ENCODE results near the gene HIGD1A.
"Not testable (repeated sequence)": the region's sequence is repeated elsewhere in the genome, so short reads cannot be mapped to it uniquely, and the experiment has no call there.

The HIGD1A gene

DNA sequence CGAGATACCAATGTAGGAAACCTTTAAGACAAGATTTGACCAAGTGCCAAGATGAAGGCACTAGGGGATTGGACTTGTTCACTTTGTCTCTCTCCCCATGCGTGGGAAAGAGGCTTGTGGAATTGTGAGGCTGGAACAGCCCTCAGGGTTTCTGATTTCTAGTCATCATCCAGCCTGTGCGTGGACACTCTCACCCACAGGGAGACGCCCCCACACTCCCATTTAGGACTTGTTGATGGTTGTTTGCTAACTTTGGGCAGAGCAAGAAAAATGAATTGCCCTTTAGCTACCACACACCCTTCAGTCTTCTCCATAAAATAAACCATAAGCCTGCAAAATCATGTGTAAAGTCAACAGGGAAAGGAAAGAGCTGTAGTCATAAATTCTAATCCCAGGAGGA, 23.4 kb upstream of the HIGD1A start:
- DNase-seq: no peak

GRCh38 chr3:42827023-42827422, 22.7 kb upstream of the HIGD1A start:
- DNase-seq: no peak

DNA sequence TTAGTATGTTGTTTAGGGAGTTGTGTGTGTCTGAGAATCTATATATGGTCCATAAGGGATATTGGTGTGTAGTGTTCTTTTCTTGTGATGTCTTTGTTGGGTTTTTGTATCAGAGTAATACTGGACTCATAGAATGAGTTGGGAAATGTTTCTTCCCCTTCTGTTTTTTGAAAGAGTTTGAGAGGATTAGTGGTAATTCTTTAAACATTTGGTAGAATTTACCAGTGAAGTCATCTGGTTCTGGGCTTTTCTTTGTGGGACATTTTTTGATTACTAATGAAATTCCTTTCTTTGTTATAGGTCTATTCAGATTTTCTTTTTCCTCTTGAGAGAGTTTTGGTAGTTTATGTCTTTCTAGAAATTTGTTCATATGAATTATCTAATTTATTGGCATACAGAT, 21.9 kb upstream of the HIGD1A start:
- DNase-seq: no peak

DNA sequence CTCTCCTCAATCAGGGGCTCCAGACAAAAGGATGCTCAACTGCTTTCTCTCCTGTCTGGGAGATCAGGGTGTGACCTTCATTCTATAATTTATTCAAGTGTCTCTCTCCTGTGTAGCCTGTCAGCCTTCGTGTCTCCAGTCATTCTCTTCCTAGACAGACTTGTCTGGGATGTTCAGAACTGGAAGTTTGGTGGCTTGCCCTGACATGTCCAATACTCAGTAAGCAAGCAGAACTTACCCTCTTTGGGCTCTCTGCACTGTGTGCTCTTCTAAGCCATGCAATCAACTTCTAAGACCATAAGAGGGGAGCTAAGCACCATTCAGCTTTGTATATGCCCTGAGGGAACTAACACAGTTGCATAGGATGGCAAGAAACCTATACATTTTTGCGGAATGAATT, 19.1 kb upstream of the HIGD1A start:
- no peak for DNase-seq

GRCh38 chr3:42822828-42823227, 18.5 kb upstream of the HIGD1A start:
- no peak for DNase-seq

DNA sequence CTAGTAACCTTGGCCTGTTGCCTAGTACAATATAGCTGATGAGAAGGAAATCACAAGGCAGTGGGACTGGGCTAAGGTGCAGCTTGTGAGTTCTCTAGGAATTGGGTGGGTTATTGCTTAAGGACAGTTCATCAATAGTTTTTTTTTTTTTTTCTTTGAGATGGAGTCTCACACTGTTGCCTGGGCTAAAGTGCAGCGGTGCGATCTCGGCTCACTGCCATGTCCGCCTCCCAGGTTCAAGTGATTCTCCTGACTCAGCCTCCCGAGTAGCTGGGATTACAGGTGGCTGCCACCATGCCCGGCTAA, 16.4 kb upstream of the HIGD1A start:
- DNase-seq: no peak

- DNase-seq: no peak
Observed at GRCh38 chr3:42819351-42819965, 15.2 kb upstream of the HIGD1A start.

DNA sequence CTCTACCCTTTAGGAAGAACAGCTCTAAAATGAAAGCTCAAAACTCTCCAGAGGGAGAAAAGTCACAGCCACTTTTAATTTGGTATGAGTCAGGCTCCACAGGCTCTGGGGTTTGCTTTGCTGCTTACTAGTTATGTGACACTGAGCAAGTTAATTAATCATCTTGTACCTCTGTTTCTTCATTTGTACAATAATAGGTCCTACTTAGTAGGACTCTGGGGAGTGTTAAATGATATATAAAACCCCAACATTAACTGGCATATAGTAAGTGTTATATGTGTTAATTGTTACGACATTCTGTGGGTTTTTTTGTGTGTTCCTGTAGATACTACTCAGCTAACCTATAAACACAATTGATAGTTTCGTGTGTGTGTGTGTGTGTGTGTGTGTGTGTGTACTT, 11.5 kb upstream of the HIGD1A start:
- DNase-seq: no peak

DNA sequence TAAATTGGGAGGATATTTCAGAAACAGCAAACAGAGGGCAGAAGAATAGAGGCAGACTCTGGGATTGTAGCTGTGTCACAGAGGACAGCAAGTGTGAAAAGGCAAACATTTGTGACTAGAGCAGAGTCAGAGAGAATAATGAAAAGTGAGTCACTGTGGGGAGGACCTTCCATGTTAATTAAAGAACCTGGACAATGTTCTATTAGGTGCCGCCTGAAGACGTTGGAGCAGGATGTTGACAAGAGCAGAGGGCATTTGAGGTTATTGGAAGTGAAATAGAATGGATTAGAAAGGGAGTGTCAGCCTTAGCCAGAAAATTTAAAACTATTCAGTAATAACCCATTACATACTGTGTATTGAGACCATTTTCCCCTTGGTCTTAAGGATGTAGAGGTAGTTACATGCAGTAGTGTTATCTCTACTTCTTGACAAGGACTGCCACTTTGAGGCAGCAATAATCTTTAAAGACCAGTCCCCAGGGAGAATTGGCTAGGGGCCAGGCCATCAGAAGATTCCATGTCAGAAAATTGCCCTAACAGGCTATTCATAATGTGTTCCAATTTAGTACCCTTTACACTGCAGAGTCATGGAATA, 10.7 kb upstream of the HIGD1A start:
- DNase-seq: no peak

DNA sequence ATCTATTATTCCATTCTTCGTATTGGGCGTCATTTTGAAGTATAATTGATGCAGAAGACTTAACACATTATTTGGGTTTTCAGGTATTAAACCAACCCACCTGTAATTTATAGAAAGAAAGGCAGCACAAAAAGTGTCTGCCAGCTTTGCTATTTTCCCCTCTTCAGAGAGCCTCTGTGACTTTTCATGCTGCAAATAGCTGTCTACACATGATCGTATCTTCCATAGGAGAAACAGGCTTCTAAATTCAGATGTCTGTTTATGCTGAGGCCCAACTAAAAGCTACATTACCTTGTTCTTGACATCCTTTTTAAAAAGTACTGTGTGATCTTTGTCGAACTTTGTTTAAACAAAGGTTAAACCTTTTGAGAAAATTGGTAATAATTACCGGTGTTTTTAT, 10.0 kb upstream of the HIGD1A start:
- no peak for DNase-seq

DNA sequence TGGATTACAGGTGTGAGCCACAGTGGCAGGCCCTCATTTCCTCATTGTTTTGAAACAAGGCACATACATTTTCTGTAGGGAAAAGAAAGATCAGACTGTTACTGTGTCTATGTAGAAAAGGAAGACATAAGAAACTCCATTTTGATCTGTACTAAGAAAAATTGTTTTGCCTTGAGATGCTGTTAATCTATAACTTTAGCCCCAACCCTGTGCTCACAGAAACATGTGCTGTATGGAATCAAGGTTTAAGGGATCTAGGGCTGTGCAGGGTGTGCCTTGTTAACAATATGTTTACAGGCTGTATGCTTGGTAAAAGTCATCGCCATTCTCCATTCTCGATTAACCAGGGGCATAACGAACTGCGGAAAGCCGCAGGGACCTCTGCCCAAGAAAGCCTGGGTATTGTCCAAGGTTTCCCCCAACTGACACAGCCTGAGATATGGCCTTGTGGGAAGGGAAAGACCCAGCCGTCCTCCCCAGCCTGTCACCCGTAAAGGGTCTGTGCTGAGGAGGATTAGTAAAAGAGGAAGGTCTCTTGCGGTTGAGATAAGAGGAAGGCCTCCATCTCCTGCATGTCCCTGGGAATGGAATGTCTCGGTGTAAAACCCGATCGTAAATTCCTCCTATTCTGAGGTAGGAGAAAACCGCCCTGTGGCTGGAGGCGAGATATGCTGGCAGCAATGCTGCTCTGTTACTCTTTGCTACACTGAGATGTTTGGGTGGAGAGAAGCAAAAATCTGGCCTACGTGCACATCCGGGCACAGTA, 7.0 kb upstream of the HIGD1A start:
- DNase-seq: not testable (repeated sequence)

- DNase-seq: not testable (repeated sequence)
Observed at GRCh38 chr3:42810706-42811105, 6.4 kb upstream of the HIGD1A start.

GRCh38 chr3:42809202-42809601, 4.9 kb upstream of the HIGD1A start, which contains the start of gene ACKR2:
TSS of gene ACKR2 (plus strand) at chr3:42809445. CDS start at chr3:42864503, 55,058 bp downstream.
- no peak for DNase-seq

GRCh38 chr3:42807929-42808328, 3.6 kb upstream of the HIGD1A start:
- DNase-seq: no peak

DNA sequence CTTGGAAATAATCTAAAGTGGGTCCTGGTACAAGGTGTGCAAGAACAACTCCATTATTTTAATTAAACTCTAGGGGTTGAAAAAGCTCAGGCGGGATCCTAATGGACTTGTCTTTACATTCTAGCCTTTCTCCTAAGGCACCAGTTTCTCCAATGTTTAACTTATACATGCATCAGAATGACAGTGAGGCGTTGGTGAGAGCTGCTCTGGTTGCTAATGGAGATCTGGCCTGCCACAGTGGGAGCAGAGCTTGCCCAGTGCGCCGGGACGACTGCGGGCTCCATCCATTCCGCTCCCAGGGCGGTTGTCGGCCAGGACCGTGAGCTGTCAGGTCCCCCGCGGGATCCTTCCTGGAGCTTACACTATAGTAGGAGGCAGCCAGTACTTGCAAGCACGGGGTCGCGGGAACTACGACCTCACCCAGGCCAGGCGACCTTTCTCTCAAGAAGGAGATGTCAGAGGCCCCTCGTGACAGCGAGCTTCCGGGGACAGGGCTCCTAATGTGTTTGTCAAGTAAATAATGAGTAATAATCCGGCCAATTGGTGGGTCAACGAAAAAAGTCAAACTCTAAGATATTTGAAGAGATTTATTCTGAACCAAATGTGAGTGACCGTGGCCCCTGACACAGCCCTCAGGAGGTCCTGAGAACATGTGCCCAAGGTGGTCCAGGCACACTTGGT, 991 bp upstream of the HIGD1A start:
- no peak for DNase-seq

DNA sequence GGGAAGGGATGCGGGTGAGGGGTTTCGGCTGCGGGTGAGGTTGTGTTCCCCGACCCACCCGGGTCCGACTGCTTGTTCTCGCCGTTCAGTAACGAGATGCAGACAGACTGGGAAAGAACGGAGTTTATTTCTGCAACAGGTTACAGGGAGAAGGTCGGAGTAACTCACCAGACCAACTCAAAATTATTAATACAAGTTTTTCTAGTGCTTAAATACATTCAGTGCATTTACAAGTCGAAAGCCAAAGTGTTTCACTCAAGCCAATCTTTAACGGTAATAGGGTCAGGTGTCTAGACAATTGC, 492 bp upstream of the HIGD1A start:
- no peak for DNase-seq

GRCh38 chr3:42803414-42804105, 730 bp downstream of the HIGD1A start:
- DNase-seq: no peak

GRCh38 chr3:42802876-42803413, 1.3 kb downstream of the HIGD1A start:
- no peak for DNase-seq

- no peak for DNase-seq
Observed at GRCh38 chr3:42801784-42802183, 2.5 kb downstream of the HIGD1A start.

- no peak for DNase-seq
Observed at GRCh38 chr3:42801048-42801620, 3.2 kb downstream of the HIGD1A start.

DNA sequence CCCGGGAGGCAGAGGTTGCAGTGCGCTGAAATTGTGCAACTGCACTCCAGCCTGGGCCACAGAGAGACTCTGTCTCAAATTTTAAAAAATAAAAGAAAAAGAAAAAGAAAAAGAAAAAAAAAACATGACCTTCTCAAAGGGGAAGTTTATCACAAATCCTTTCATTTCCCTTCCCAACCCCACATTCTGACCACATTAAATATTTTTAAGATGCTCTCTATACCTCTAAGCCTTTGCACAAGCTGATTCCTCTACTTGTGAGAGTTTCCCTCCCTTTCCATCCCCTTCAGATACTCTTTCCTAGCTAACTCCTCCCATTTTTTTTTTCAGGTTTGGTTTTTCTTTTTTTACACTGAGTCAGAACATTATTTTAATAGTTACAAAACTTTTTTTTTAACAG, 4.0 kb downstream of the HIGD1A start:
- DNase-seq: no peak

- DNase-seq: no peak
Observed at GRCh38 chr3:42799376-42799775, 4.9 kb downstream of the HIGD1A start.

GRCh38 chr3:42796332-42796885, 7.9 kb downstream of the HIGD1A start:
- no peak for DNase-seq
